ENCODE results near the gene GPS2. TPM values are rescaled to one million over a fixed set of nuclear protein-coding genes. Genes with fewer than 3 reads are reported as not detected.

Gene GPS2
- total and polyA plus RNA-seq, 2 donors (not counting 1 experiment from before 2014, with no cell fraction given): 30.6 to 55.3 TPM

DNA sequence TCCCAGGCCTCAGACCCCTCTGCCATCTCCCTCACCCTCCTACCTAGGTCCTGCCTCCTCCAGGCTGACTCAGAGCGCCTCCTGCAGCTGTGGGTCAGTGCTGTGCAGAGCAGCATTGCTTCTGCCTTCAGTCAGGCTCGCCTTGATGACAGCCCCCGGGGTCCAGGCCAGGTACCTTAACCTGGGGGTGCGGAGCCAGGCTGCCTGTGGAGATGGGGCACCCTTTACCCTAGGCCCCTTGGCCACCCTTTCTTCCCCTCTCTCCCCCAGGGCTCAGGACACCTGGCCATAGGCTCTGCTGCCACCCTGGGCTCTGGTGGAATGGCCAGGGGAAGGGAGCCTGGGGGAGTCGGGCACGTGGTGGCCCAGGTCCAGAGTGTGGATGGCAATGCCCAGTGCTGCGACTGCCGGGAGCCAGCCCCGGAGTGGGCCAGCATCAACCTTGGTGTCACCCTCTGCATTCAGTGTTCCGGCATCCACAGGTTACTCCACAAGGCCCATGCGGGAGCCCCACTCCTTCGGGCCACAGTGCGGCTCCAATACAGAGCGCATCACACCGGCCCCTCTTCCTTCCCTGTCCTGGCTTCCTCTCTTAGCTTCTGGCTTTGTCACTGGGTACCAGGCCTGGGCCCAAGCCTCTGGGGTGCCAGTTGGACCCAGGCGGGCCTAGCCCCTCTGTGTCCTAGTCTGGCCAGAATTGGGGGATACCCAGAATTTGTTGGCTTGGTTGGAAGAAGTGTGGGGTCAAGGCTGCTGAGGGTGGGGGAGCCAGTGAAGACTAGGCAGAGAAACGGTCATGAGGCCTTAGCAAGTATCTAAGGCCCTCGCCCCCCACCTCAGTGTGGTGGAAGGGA, 31.8 kb upstream of the GPS2 start:
- Histone ChIP-seq H3K27ac (ENCODE audit: insufficient read depth, low read length) (no peak overlapping the region), H3K9ac (ENCODE audit: insufficient read depth, low read length) (no peak overlapping the region), H3K27me3 (ENCODE audit: control insufficient read depth, insufficient read depth, low read length) (peaks cover 5% of the 10 kb centered on the region), H3K4me3 (replicated peaks in 1 of 4; ENCODE audit: control extremely low read depth in 1 of 4, insufficient read depth in 1 of 4, low read depth in 3 of 4, low read length in 4 of 4) (no peak overlapping the region), H4K20me1 (ENCODE audit: control insufficient read depth, extremely low read depth, insufficient read depth, low read length) (no peaks in the 10 kb centered on the region), H3K4me1 (ENCODE audit: control insufficient read depth, extremely low read depth, insufficient read depth, low read length) (peaks cover 15% of the 10 kb centered on the region), H3K36me3 (ENCODE audit: control insufficient read depth, insufficient read depth, low read length) (no peaks in the 10 kb centered on the region), H3K79me2 (ENCODE audit: control insufficient read depth, insufficient read depth, low read length) (peaks cover 5% of the 10 kb centered on the region), H2AFZ (ENCODE audit: low read length) (no peak overlapping the region), H3K4me2 (ENCODE audit: extremely low read depth, insufficient read depth, low read length) (no peak overlapping the region), H3K9me3 (ENCODE audit: control insufficient read depth, insufficient read depth, low read depth, low read length) (no peaks in the 10 kb centered on the region)
- no peak for DNase-seq (ENCODE audit: low read depth in 2 of 2)
- TF ChIP-seq, protein P1, sequence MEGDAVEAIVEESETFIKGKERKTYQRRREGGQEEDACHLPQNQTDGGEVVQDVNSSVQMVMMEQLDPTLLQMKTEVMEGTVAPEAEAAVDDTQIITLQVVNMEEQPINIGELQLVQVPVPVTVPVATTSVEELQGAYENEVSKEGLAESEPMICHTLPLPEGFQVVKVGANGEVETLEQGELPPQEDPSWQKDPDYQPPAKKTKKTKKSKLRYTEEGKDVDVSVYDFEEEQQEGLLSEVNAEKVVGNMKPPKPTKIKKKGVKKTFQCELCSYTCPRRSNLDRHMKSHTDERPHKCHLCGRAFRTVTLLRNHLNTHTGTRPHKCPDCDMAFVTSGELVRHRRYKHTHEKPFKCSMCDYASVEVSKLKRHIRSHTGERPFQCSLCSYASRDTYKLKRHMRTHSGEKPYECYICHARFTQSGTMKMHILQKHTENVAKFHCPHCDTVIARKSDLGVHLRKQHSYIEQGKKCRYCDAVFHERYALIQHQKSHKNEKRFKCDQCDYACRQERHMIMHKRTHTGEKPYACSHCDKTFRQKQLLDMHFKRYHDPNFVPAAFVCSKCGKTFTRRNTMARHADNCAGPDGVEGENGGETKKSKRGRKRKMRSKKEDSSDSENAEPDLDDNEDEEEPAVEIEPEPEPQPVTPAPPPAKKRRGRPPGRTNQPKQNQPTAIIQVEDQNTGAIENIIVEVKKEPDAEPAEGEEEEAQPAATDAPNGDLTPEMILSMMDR (conservative IDR thresholded peaks at IDR 0.05 in 1 of 2, IDR thresholded peaks at IDR 0.05 in 1 of 2; ENCODE audit: low read depth in 1 of 2, low read length in 2 of 2): no peak
- no peak for TF ChIP-seq EZH2 (IDR thresholded peaks at IDR 0.05; ENCODE audit: low read length, missing control alignments)

DNA sequence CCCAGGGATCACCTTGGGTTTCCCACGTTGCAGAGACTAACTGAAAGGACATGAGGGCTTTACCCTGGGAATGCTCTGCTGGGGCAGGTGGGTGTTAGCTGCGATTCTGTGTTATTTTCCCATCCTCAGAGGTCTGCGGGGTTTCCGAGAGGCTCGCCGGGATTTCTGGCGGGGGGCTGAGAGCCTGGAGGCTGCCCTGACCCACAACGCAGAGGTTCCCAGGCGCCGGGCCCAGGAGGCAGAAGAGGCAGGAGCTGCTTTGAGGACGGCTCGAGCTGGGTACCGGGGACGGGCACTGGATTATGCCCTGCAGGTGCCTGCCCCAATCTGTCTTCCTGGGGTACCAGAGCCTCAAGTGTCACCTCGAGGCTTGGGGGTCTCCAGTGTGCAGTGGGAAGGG, 28.1 kb upstream of the GPS2 start:
- no peak overlapping the region for H3K4me2 ChIP-seq (ENCODE audit: extremely low read depth, insufficient read depth, low read length)
- no peak for TF ChIP-seq EZH2 (IDR thresholded peaks at IDR 0.05; ENCODE audit: low read length, missing control alignments)
- TF ChIP-seq, protein P1 (conservative IDR thresholded peaks at IDR 0.05 in 1 of 2, IDR thresholded peaks at IDR 0.05 in 1 of 2; ENCODE audit: low read depth in 1 of 2, low read length in 2 of 2): no peak
- peaks cover 9% of the 10 kb centered on the region for H3K27me3 ChIP-seq (ENCODE audit: control insufficient read depth, insufficient read depth, low read length)
- no peaks in the 10 kb centered on the region for H3K36me3 ChIP-seq (ENCODE audit: control insufficient read depth, insufficient read depth, low read length)
- DNase-seq (ENCODE audit: low read depth in 2 of 2): no peak
- H2AFZ ChIP-seq (ENCODE audit: low read length): no peak overlapping the region
- H3K4me1 ChIP-seq (ENCODE audit: control insufficient read depth, extremely low read depth, insufficient read depth, low read length): peaks cover 2% of the 10 kb centered on the region
- no peaks in the 10 kb centered on the region for H4K20me1 ChIP-seq (ENCODE audit: control insufficient read depth, extremely low read depth, insufficient read depth, low read length)
- H3K9me3 ChIP-seq (ENCODE audit: control insufficient read depth, insufficient read depth, low read depth, low read length): no peaks in the 10 kb centered on the region
- H3K4me3 ChIP-seq (replicated peaks in 1 of 4; ENCODE audit: control extremely low read depth in 1 of 4, insufficient read depth in 1 of 4, low read depth in 3 of 4, low read length in 4 of 4): no peak overlapping the region
- no peak overlapping the region for H3K27ac ChIP-seq (ENCODE audit: insufficient read depth, low read length)
- H3K79me2 ChIP-seq (ENCODE audit: control insufficient read depth, insufficient read depth, low read length): no peaks in the 10 kb centered on the region
- no peak overlapping the region for H3K9ac ChIP-seq (ENCODE audit: insufficient read depth, low read length)

DNA sequence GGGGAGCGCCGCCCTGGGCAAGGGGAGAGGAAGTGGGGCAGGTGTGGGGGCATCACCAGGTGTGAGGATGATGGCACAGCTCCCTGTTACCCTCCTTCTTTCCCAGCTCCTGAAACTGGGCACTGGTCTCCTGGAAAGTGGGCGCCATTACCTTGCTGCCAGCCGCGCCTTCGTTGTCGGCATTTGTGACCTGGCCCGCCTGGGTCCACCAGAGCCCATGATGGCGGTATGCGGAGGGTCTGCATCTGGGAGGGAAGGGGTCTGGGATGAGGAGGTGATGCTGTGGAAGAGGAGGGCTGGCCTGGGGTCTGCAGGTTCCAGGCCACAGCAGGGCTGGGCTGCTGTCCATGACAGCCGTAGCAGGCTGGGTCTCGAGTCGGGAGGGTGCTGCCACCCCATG, 26.7 kb upstream of the GPS2 start:
- TF ChIP-seq, protein P1 (conservative IDR thresholded peaks at IDR 0.05 in 1 of 2, IDR thresholded peaks at IDR 0.05 in 1 of 2; ENCODE audit: low read depth in 1 of 2, low read length in 2 of 2): no peak
- H3K9ac ChIP-seq (ENCODE audit: insufficient read depth, low read length): no peak overlapping the region

More for the DNA sequence above, 26.7 kb upstream of the GPS2 start:
- Histone ChIP-seq H3K9me3 (ENCODE audit: control insufficient read depth, insufficient read depth, low read depth, low read length) (no peaks in the 10 kb centered on the region), H3K79me2 (ENCODE audit: control insufficient read depth, insufficient read depth, low read length) (no peaks in the 10 kb centered on the region), H3K4me3 (replicated peaks in 1 of 4; ENCODE audit: control extremely low read depth in 1 of 4, insufficient read depth in 1 of 4, low read depth in 3 of 4, low read length in 4 of 4) (no peak overlapping the region), H3K4me1 (ENCODE audit: control insufficient read depth, extremely low read depth, insufficient read depth, low read length) (no peaks in the 10 kb centered on the region), H3K36me3 (ENCODE audit: control insufficient read depth, insufficient read depth, low read length) (no peaks in the 10 kb centered on the region), H2AFZ (ENCODE audit: low read length) (no peak overlapping the region), H3K27me3 (ENCODE audit: control insufficient read depth, insufficient read depth, low read length) (peaks cover 9% of the 10 kb centered on the region), H4K20me1 (ENCODE audit: control insufficient read depth, extremely low read depth, insufficient read depth, low read length) (no peaks in the 10 kb centered on the region), H3K27ac (ENCODE audit: insufficient read depth, low read length) (no peak overlapping the region), H3K4me2 (ENCODE audit: extremely low read depth, insufficient read depth, low read length) (no peak overlapping the region)
- DNase-seq (ENCODE audit: low read depth in 2 of 2): no peak
